ENCODE results near the gene VPS9D1.

VPS9D1 gene

GRCh38 chr16:89736554-89736953, 15.9 kb upstream of the VPS9D1 start:
- in situ Hi-C loops (cut with MboI; ENCODE audit: low sequenced_read_pairs, unreplicated experiment): no loop called here
- no peak for DNase-seq (ENCODE audit: low spot score)
- TF ChIP-seq CTCF (IDR thresholded peaks at IDR 0.05; ENCODE audit: borderline replicate concordance, control extremely low read depth, extremely low read depth, insufficient read depth, missing control alignments): no peak

- no peak for TF ChIP-seq CTCF (IDR thresholded peaks at IDR 0.05; ENCODE audit: borderline replicate concordance, control extremely low read depth, extremely low read depth, insufficient read depth, missing control alignments)
- DNase-seq (ENCODE audit: low spot score): no peak
- in situ Hi-C loops (cut with MboI; ENCODE audit: low sequenced_read_pairs, unreplicated experiment): no loop called here
Measured at GRCh38 chr16:89733792-89734191, 13.1 kb upstream of the VPS9D1 start.

GRCh38 chr16:89733322-89733721, 12.6 kb upstream of the VPS9D1 start:
- in situ Hi-C loops (cut with MboI; ENCODE audit: low sequenced_read_pairs, unreplicated experiment): no loop called here
- TF ChIP-seq CTCF (IDR thresholded peaks at IDR 0.05; ENCODE audit: borderline replicate concordance, control extremely low read depth, extremely low read depth, insufficient read depth, missing control alignments): no peak
- no peak for DNase-seq (ENCODE audit: low spot score)

- no peak for DNase-seq (ENCODE audit: low spot score)
- TF ChIP-seq CTCF (IDR thresholded peaks at IDR 0.05; ENCODE audit: borderline replicate concordance, control extremely low read depth, extremely low read depth, insufficient read depth, missing control alignments): no peak
Measured at GRCh38 chr16:89732918-89733242, 12.2 kb upstream of the VPS9D1 start.

GRCh38 chr16:89732142-89732917, 11.6 kb upstream of the VPS9D1 start:
- no peak for TF ChIP-seq CTCF (IDR thresholded peaks at IDR 0.05; ENCODE audit: borderline replicate concordance, control extremely low read depth, extremely low read depth, insufficient read depth, missing control alignments)
- no peak for DNase-seq (ENCODE audit: low spot score)
- in situ Hi-C loops (cut with MboI; ENCODE audit: low sequenced_read_pairs, unreplicated experiment): no loop called here

More at GRCh38 chr16:89732918-89733242, 12.2 kb upstream of the VPS9D1 start:
- in situ Hi-C loops (cut with MboI; ENCODE audit: low sequenced_read_pairs, unreplicated experiment): no loop called here

- DNase-seq (ENCODE audit: low spot score): no peak
- in situ Hi-C loops (cut with MboI; ENCODE audit: low sequenced_read_pairs, unreplicated experiment): no loop called here
- TF ChIP-seq CTCF (IDR thresholded peaks at IDR 0.05; ENCODE audit: borderline replicate concordance, control extremely low read depth, extremely low read depth, insufficient read depth, missing control alignments): no peak
Measured at GRCh38 chr16:89730610-89731234, 10.0 kb upstream of the VPS9D1 start.

Measured in GM13976 (cell line).